GM18907 (cell line): ENCODE measurements around the gene LRRC2.
"Not testable (repeated sequence)": the region's sequence is repeated elsewhere in the genome, so short reads cannot be mapped to it uniquely, and the experiment has no call there.

Source experiments
- ATAC-seq: cut with Tn5 transposase; IDR thresholded peaks from one replicate; pipeline ENCODE4 v1.9.1; 2021; ENCODE audit warnings: mild to moderate bottlenecking, moderate library complexity; ENCODE audit not compliant: unreplicated experiment

The LRRC2 gene

DNA sequence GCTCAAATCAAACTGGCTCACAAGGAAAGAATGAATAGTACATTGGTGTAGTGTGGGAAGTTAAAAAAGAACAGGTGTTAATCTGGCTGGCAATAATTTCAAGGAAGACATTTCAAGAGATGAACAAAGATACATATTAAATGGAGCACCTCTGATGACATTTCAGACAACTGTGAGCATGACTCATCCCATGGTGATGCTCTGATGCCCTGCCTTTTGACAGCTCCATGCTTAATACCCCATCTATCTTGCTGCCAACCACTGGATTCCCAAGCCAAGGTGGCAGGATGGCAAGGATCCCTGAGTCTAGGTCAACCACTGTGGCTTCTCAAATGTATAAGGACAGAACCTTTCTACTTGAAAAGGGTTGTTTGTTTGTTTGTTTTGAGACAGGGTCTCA, 29.3 kb downstream of the LRRC2 start:
- no peak for ATAC-seq

DNA sequence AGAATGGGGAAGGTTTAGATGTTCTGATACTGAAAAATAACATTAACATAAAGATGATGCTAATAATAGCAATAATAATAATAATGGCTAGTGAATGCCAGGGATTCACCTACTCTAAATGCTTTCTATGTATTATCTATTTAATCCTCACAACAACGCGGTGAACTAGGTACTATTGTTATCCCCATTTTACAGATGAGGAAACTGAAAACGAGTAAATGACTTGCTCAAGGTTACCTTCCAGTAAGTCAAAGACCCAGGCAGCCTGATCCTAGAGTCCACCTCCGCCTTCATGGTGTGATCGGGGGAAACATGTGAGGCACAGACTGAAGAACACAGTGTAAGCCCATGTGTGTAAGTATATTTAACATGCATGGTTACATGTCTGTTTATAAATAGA, 30.4 kb downstream of the LRRC2 start:
- ATAC-seq: no peak

DNA sequence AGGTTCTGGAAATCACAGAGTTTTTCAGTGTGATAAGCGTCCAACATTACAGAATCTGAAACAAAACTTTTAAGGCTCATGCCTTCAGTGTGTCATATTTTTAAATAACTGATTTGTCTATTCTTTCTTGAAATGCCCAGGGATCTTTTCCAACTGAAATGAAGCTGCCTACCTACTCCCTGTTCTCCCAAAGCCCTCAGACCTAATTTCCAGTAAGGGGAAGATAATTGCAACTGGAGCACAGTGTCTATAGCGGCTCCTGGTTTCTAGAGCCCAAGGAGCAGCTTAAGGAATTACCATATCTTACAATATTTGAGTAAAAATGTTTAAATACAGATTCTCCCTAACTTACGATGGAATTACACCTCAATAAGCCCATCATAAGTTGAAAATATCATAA, 33.0 kb downstream of the LRRC2 start:
- ATAC-seq: no peak

DNA sequence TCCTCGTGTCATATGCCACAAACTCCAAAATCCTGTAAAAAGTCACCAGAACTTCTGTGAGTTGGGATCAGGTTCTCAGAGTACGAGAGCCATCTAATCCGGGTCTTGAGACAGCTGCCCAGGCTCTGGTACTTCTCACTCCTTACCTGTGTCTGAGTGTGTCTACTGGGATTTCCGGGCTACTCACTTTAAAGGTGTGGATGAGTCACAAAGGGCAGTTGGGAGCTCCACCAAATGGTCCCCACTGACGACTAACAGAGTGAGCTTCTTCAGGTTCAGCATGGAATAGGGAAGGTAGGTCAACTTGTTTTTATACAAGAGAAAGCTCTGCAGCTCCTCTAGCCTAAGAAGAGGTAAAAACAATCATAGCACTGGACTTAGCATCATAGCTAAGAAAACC, 38.9 kb downstream of the LRRC2 start:
- ATAC-seq: no peak

DNA sequence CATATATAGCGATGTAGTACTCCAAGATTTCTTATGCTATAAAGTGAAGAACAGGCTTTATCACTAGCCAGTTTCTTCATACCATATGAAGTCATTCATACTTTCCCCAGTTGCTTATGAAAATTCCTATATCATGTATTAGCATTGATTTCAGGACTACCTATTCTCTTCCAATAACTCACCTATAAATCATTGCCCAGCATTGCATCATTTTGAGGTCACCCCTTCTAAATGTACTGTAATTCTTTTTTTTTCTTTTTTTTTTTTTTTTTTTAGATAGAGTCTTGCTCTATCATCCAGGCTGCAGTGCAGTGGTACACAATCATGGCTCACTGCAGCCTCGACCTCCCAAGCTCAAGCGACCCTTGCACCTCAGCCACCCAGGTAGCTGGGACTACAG, 41.3 kb downstream of the LRRC2 start:
- no peak for ATAC-seq

DNA sequence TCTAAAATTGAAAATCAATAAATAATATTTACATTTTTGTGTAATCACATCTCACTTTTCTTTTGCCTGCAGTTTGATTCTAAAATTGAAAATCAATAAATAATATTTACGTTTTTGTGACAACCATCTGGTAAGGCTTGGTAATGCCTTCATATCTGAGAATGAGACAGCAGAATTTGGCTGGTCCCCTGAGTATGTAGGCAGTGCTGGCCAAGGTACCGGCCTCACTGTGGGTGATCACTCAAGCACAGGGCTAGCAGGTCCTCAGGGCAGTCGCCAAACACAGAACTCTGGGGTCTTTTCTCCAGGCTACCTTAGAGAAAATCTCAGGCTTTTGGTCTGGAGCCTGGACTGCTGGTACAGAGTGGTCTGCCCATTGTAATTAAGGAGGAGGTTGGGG, 42.1 kb downstream of the LRRC2 start:
- no peak for ATAC-seq

DNA sequence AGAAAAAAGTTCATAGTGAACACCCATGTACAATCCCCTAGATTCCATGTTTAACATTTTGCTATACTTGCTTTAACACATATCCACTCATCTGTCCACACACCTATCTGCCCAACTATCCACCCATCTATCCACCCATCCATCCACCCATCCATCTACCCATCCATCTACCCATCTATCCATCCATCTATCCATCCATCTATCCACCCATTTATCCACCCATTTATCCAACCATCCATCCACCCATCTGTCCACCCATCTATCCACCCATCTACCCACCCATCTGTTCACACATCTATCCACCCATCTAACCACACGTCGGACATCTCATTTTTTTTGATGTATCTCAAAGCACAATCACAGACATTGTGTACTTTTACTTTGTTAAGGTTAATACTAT, 42.5 kb downstream of the LRRC2 start:
- no peak for ATAC-seq

DNA sequence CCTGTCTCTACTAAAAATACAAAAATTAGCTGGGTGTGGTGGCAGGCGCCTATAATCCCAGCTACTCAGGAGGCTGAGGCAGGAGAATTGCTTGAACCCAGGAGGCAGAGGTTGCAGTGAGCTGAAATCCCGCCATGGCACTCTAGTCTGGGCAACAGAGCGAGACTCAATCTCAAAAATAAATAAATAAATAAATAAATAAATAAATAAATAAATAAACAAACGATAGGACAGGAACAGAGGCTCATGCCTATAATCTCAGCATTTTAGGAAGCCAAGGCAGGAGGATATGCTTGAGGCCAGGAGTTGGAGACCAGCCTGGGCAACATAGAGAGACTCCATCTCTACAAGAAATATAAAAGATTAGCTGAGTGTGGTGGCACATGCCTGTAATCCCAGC, 43.9 kb downstream of the LRRC2 start:
- not testable (repeated sequence) for ATAC-seq

DNA sequence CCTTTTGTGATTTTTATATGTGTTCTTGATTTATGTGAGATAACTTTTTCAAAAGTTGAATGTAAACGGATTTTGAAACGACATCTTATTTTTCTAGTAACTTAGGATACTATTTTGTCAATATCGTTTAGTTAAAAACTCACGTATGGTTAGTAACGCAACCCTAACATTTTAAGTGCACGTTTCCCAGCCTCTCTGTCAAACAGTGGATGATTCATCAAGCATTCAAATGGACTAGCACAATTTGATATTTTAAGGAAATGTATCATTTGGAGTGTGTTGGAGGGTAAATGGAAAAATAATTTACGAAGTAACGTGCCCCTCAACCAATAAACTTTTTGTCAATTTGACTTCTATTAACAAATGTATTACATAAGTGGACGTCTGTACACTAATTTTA, 45.0 kb downstream of the LRRC2 start:
- no peak for ATAC-seq

DNA sequence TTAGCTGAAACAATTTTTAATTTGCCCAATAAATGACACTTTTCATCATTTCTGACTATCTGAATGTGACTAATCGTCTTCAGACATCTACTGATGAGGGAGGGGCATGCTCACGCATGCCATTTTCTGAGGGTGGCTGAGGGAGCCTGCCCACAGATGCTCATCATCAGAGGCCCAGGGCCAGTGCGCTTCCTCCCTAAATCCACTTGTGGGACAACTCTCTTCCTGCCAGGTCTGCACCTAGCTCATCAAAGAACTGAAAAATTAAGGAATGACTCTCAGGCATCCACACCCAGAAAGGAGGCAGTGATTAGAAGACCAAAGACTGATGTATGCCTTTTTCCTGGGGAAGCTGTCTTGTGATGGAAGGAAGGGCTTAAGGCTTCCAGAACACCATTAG, 45.6 kb downstream of the LRRC2 start:
- no peak for ATAC-seq

DNA sequence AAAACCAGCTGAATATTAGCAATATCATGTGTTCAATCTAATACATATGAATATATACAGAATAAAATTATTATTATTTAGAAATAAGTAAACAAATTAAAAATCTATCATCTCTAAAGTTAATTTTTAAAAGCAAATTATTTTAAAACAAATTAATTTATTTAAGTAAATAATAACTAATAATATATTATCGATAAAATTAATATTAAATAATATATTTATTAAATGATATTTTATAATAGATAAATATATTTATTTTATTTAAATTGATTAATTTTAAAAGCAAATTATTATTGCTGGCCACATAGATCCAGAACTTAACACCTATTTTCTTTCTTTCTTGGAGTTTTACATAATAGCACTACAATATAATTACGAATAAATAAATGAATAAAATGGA, 46.1 kb downstream of the LRRC2 start:
- ATAC-seq: no peak

DNA sequence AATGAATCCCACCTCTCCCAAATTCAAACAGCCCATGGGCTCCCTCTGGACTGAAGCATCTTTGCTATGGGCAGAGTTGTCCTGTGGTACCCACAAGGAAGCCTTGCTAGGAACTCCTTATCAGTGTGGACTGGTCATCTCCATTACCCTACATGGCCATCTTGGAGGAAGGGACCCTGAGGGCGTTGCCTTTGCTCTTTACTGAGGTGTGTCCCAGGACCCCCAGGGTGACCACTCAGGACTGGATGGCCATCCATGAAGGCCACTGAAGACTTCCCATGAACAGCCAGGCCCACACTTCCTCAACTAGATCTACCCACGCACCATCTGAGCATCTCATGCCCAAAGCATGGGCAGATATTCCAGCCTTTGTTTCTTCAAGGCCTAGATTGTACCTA, 48.3 kb downstream of the LRRC2 start:
- no peak for ATAC-seq

DNA sequence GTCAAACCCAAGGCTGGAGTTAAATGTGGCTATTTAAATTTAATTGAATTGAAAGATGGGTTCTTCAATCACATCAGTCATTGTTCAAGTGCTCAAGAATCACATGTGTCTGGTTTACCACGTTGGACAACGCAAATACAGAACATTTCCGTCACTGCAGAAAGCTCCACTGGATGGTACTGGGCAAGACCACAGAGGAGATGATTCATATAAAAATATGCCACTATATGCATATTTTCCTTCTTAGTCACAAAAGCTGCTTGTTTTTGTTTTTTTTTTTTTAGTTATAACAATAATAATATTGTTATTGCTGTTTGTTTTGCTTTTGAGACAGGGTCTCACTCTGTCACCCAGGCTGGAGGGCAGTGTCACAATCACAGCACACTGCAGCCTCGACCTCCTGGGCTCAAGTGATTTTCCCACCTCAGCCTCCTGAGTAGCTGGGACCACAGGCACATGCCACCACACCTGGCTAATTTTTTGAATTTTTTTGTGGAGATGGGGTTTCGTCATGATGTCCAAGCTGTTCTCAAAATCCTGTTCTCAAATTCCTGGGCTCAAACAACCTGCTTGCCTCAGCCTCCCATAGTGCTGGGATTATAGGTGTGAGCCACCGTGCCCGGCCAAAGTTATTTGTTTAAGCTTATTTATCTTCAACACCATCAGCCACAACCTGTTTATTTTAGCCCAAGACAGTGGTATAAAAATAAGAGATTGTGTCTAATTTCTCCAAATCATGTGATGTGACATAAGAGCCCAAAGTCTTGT, 48.9 kb downstream of the LRRC2 start:
- ATAC-seq: no peak

DNA sequence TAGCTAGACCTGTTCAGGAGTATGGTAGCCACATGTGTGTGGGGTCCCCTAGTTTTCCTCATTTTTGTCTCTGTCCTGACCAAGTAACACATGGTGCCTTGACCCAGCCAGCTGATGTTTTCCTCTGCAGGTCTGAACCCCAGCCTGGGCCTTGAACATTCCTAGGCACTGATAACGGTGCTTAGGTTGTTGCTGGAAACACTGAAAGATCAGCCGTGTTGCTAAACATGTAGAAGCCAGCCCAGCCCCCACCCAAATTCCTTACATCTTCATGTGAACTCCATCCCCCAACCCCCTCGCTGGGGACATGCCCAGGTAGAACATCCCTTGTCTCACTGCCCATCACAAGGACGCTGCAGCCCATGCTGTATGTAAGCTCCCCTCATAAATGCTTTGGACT, 49.6 kb downstream of the LRRC2 start:
- no peak for ATAC-seq

DNA sequence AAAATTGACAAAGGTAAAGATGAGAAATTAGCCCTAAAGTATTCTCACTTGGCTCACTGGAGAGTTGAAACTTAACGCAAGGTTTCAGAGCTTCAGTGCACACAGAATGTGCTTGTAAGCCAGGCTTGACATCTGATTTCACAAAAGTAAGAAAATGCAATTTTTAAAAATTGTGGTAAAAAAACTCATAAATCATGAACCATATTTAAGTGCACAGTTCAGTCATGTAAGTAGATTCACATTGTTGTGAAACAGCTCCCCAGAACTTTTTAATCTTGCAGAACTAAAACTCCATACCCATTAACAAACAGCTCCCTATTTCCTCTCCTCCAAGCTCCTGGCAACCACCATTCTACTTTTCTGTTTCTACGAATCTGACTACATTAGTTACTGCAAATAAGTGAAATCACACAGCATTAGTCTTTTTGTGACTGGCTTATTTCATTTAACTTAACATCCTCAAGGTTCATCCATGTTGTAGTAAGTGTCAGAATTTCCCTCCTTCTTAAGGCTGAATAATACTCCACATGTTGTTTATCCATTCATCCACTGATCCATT, 53.8 kb downstream of the LRRC2 start:
- no peak for ATAC-seq

DNA sequence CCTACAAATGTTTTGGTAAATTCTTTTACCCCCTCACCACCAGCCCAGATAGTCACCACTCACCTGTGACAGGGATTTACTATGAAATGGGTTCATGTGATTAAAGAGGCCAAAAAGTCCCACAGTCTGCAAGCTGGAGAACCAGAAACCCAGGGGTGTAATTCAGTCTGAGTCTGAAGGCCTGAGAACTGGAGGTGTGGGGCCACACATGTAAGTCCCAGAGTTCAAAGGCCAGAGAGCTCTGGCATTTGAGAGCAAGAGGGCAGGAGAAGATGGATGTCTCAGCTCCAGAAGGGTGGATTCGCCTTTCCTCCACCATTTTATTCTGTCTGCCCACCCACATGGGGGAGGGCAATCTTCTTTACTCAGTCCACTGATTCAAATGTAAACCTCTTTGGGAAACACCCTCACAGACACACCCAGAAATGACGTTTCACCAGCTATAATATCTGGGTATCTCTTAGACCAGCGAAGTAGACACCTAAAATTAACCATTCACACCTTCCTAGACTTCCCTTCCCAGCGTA, 56.4 kb downstream of the LRRC2 start:
- ATAC-seq: no peak

DNA sequence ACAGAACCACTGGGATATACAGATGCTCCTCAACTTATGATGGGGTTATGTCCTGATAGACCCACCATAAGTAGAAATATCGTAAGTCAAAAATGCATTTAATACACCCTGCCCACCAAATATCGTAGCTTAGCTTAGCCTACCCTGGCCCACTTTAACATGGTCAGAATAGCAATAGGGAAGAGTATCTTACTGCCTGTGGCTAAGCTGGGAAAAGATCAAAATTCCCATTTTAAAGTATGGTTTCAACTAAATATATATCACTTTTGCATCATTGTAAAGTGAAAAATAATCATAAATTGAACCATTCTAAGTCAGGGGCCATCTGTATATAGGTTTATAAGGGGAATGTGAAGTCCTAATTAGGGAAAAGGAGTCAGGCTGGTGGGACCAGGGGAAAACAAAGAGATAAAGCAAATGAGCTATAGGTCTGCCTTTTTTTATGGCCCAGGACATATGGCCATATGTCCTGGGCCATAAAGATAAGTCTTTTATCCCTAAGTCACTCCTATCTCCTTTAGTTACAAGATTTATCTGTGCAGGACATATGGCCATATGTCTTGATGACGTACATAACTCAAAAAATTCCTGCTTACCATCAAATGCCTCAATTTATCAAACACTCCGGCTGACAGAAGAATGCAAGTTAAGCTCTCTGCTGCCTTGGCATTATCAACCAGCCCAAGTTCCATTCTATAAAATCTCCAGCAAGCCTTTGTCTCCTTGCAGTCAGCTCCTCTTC, 57.1 kb downstream of the LRRC2 start:
- ATAC-seq: no peak

DNA sequence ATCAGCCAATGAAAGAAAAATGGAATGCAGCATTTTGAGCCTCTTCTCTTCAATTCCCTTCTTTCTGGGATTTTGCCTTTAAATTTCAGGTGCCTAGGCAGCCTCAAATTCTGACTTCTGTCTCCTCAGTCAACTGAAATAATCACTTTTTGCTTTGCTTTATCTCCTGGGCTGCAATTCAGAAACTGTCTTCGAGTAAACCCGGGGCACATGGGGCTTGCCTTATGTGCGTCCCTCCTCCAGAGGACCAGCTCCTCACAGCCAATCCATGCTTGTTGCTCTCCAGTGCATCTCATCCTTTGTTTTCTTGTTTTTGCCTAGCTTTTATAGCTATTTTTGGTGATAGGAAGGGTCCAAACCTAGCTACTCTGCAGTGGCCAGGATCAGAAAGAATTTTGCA, 59.6 kb downstream of the LRRC2 start:
- no peak for ATAC-seq

DNA sequence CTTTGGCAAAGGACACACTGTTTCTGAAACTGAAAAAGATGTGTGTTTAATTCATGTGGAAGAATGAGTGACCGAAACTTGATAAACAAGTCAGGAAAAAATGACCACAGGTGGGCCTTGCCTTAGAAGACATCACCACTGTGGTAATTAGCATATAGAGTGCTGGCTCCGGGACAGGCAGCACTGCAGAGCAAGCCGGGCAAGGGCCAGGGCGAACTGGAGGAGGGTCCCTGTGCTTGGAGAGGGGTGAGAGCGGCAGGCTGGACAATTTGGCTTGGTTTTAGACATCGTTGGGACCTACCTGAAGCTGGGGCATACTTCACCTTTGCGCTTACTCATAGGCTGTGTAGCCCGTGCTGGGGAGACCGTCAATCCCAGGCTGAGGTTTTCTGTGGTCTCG, 60.1 kb downstream of the LRRC2 start:
- no peak for ATAC-seq

DNA sequence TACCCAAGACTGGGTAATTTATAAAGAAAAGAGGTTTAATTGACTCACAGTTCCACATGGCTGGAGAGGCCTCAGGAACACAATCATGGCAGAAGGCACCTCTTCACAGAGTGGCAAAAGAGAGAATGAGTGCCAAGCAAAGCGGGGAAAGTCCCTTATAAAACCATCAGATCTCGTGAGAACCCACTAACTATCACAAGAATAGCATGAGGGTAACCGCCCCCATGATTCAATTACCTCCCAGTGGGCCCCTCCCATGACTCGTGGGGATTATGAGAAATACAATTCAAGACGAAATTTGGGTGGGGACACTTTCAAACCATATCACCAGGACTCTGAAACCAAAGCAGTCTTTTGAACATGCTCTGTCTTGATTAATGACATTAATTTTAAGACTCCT, 61.3 kb downstream of the LRRC2 start:
- no peak for ATAC-seq

DNA sequence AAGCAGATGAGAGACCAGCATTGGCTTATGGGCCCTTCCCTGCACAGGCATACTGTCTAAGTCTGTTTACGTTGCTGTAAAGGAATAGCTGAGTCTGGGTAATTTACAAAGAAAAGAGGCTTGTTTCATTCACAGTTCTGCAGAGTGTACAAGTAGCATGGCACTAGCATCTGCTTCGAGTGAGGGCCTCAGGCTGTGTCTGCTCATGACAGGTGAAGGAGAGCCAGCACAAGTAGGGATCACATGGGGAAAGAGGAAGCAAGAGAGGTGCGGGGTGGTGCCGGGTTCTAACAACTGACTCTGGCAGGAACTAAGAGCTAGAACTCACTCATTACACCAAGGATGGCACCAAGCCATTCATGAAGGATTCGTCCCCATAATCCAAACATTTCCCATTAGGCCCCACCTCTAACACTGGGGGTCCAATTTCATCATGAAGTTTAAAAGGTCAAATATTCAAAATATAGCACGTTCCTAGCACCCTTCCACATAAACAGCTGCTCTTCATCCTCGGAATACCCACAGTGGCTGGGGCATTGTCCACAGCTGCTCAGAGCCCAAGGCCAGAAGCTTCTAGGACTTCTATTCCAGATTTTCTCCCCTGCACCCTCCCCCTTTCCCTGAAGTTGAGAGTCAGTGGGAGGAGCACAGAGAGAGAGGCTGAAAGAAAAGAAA, 62.8 kb downstream of the LRRC2 start:
- no peak for ATAC-seq

DNA sequence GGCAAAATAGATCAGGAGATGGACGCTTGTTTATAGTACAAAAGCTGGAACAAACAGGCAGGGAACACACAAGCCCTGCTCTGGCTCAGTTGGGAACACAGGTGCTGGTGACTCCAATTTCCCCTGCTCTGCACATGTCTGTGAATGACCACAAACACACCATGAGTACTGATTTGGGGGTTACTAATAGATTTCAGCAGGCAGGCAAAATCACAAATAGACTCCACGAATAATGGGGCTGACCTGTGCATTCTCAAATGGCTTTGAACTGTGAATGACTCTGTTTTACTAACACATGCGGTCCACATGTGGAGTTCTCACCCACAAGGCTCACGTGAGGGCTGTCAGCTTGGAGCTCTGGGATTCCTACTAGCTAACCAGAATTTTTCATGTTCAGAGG, 64.4 kb downstream of the LRRC2 start:
- ATAC-seq: no peak
